ENCODE measurements around the gene SLC30A2.

Gene SLC30A2

DNA sequence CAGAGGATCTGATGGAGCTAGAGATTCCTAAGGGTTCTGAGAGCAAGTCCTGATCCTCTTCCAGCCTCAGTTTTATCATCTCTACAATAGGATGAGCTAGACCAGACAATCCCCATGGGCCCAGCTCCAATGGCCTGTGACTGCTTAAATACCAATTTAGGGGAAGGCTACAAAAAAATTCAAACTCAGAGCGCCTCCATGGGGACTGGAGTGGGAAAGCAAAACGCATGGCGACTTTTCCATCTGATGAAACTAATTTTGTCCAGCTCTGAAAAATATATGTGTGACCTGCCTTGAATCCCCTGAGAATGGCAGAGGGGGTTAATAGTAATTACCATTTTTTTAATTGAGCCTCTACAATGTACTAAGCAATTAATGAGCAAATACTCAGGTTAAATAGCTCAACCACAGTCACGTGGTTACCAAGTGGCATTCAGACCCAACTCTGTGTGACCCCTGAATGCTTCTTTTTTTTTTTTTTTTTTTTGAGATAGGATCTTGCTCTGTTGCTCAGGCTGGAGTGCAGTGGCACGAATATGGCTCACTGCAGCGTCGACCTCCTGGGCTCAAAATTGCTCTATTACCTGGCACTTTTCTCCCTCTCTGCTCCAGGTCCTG is 15.9 kb downstream of the SLC30A2 start:
- no peak for TF ChIP-seq CTCF (IDR thresholded peaks at IDR 0.05)
- Histone ChIP-seq H3K27ac (no peak overlapping the region), H3K27me3 (peaks cover 0 to 11% of the 10 kb centered on the region in 2 donors), H3K4me3 (no peak overlapping the region), H3K9me3 (no peaks in the 10 kb centered on the region), H3K36me3 (no peaks in the 10 kb centered on the region), H3K4me1 (peaks cover 0 to 6% (median 3%) of the 10 kb centered on the region in 4 donors)
- intact Hi-C loops (cut with DNase I; ENCODE audit: low total_unique reads) = no loop called here
- DNase-seq = no peak

GRCh38 chr1:26029054-26029863 is 16.7 kb downstream of the SLC30A2 start:
- peaks cover 0 to 11% of the 10 kb centered on the region in 2 donors for H3K27me3 ChIP-seq
- no peaks in the 10 kb centered on the region for H3K36me3 ChIP-seq
- no peaks in the 10 kb centered on the region for H3K4me1 ChIP-seq
- no peak overlapping the region for H3K27ac ChIP-seq
- no peaks in the 10 kb centered on the region for H3K9me3 ChIP-seq
- intact Hi-C loops (cut with DNase I; ENCODE audit: low total_unique reads) = no loop called here
- TF ChIP-seq CTCF (IDR thresholded peaks at IDR 0.05) = no peak
- DNase-seq = no peak
- H3K4me3 ChIP-seq = no peak overlapping the region

DNA sequence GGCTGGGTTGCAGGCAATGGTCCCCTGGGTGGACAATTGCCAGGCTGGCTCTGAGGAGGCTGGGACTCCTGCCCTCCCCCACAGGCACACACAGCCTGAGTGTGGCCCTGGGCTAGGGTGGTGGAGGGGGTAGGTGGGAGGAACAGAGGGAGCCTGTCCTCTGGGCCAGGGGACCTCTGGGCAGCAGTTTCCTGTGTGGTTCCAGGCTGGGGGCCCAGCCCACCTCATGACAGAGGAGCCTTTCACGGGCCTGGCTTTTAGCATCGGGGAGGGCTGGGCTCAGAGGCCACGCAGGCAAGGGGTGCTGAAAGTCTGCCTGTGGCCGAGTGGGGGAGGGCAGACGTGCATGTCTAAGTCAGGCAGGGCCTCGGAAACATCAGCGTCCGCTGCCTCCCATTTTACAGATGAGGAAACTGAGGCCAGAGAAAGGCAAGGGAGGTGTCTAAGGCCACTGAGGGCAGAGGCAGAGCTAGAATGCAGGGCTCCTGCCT is 17.4 kb downstream of the SLC30A2 start:
- H3K4me1 ChIP-seq = no peaks in the 10 kb centered on the region
- H3K27me3 ChIP-seq = peaks cover 0 to 8% of the 10 kb centered on the region in 2 donors
- no peaks in the 10 kb centered on the region for H3K36me3 ChIP-seq
- DNase-seq = no peak
- no peak for TF ChIP-seq CTCF (IDR thresholded peaks at IDR 0.05)
- intact Hi-C loops (cut with DNase I; ENCODE audit: low total_unique reads) = no loop called here
- H3K4me3 ChIP-seq = no peak overlapping the region
- H3K27ac ChIP-seq = no peak overlapping the region
- H3K9me3 ChIP-seq = no peaks in the 10 kb centered on the region

DNA sequence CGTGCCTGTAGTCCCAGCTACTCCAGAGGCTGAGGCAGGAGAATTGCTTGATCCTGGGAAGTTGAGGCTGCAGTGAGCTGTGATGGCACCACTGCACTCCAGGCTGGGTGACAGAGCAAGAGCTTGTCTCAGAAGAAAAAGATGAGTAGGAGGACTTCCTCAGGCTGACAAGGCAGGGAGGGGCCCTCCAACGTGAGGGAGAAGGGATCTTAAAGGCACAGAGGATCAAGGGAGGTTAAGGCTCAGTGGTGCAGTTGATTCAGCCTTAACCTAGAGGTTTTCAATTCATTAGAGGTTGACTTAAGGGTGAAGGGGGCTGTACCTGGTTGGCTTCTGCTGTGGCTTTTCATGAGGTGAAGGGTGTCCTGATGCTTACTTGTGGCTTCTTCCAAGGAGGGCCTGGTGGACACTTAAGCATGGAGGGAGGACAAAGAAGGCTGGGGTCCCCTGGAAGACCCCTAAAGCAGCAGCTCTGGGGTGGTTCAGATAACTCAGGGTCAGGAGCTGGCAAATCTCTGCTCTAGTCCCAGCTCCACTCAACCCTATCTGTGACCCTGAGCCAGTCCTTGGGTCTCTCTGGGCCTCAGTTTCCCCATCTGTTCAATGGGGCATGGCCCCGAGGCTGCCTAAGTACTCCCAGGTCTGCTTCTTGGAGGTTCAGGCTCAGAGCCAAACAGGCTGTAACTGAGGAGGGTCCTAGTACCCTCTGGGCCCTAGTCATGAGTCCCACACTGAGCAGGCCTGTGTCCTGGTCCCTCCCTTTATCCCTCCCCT is 18.0 kb downstream of the SLC30A2 start:
- Histone ChIP-seq H3K27ac (no peak overlapping the region), H3K27me3 (peaks cover 0 to 2% of the 10 kb centered on the region in 2 donors), H3K9me3 (no peaks in the 10 kb centered on the region), H3K36me3 (no peaks in the 10 kb centered on the region), H3K4me3 (no peak overlapping the region), H3K4me1 (peaks cover 0 to under 1% (median 0%) of the 10 kb centered on the region in 4 donors)
- TF ChIP-seq CTCF (IDR thresholded peaks at IDR 0.05) = no peak
- no peak for DNase-seq
- intact Hi-C loops (cut with DNase I; ENCODE audit: low total_unique reads) = no loop called here

DNA sequence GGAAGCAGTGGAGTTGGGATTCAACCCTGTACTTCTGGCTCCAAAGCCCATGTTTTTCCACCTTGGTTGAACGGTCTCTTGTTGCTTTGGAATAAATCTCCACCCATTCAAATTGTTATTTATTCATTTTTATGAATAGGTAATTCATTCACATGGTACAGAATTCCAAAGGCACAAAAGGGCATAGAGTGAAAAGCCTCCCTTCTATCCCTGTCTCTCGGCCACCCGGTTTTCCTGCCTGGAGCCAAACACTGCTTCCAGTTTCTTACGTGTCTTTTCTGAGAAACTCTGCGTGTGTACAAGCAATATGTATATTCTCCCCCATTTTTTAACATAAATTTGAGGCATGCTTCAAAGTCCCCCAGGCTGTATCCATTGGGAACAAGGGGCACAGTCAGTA is 20.4 kb downstream of the SLC30A2 start:
- H3K9me3 ChIP-seq = no peaks in the 10 kb centered on the region
- peaks cover 0 to 24% (median 14%) of the 10 kb centered on the region in 4 donors for H3K4me1 ChIP-seq
- intact Hi-C loops (cut with DNase I; ENCODE audit: low total_unique reads) = no loop called here
- no peak for DNase-seq
- no peak for TF ChIP-seq CTCF (IDR thresholded peaks at IDR 0.05)
- H3K27me3 ChIP-seq = no peaks in the 10 kb centered on the region
- no peaks in the 10 kb centered on the region for H3K36me3 ChIP-seq
- H3K4me3 ChIP-seq = no peak overlapping the region
- no peak overlapping the region for H3K27ac ChIP-seq
